WTC11 (cell line): ENCODE data around the gene BUD23. TPM values are rescaled to one million over a fixed set of nuclear protein-coding genes. Genes with fewer than 3 reads are reported as not detected.

Source experiments
- ATAC-seq: fragments of 200-7000 bp; cut with Tn5 transposase; 2 replicates; pipeline ENCODE4 v1.10.0; 2021; ENCODE audit warnings: mild to moderate bottlenecking, moderate library complexity
- CTCF ChIA-PET: fragments of 300-600 bp; sonication (Branson Sonifier 250); formaldehyde crosslinking; loops from one replicate; lab custom pipeline; 2021; ENCODE audit warnings: antibody characterized with exemption; lab: Charles Lee
- POLR2A ChIA-PET: fragments of 350-600 bp; sonication (Branson Sonifier 250); formaldehyde crosslinking; loops from one replicate; lab custom pipeline; 2021; ENCODE audit warnings: antibody characterized with exemption; lab: Charles Lee
- DNase-seq: peaks from one replicate; pipeline ENCODE4 v3.0.0; 2021; ENCODE audit warnings: low spot score
- H3K27ac Mint-ChIP-seq: 2 replicates; pipeline ENCODE4 v1.8.0; 2021; ENCODE audit warnings: mixed read lengths
- H3K27me3 Mint-ChIP-seq: 2 replicates; pipeline ENCODE4 v1.8.0; 2021; ENCODE audit warnings: low read depth, mild to moderate bottlenecking, moderate library complexity, mixed read lengths
- H3K36me3 Mint-ChIP-seq: 2 replicates; pipeline ENCODE4 v1.8.0; 2021; ENCODE audit warnings: mixed read lengths
- H3K4me1 Mint-ChIP-seq: 2 replicates; pipeline ENCODE4 v1.8.0; 2022; ENCODE audit warnings: mixed read lengths
- H3K4me3 Mint-ChIP-seq: 2 replicates; pipeline ENCODE4 v1.8.0; 2021; ENCODE audit warnings: mild to moderate bottlenecking, moderate library complexity, mixed read lengths
- H3K9me3 Mint-ChIP-seq: 2 replicates; pipeline ENCODE4 v1.8.0; 2021; ENCODE audit warnings: mixed read lengths
- ATF1 ChIP-seq: sonication (generic); formaldehyde crosslinking; IDR thresholded peaks from 2 replicates; pipeline ENCODE4 v1.8.1; 2023; ENCODE audit warnings: mild to moderate bottlenecking, moderate library complexity, missing genetic modification reagents
- CREB1 ChIP-seq: sonication (generic); formaldehyde crosslinking; IDR thresholded peaks from 2 replicates; pipeline ENCODE4 v1.8.0; 2023; ENCODE audit warnings: mild to moderate bottlenecking, missing genetic modification reagents
- CREM ChIP-seq: sonication (generic); formaldehyde crosslinking; IDR thresholded peaks from 2 replicates; pipeline ENCODE4 v1.8.1; 2022; ENCODE audit warnings: mild to moderate bottlenecking, missing genetic modification reagents, moderate library complexity
- ELF4 ChIP-seq: sonication (generic); formaldehyde crosslinking; IDR thresholded peaks from 2 replicates; pipeline ENCODE4 v1.8.1; 2022; ENCODE audit warnings: low read depth, mild to moderate bottlenecking, moderate library complexity, missing genetic modification reagents
- ETV6 ChIP-seq: sonication (generic); formaldehyde crosslinking; IDR thresholded peaks from 2 replicates; pipeline ENCODE4 v1.8.1; 2022; ENCODE audit warnings: mild to moderate bottlenecking, missing genetic modification reagents
- SOX15 ChIP-seq: fragments of 250-450 bp; sonication (Bioruptor Pico); IDR thresholded peaks from 2 replicates; pipeline ENCODE4 v1.9.0; 2021; ENCODE audit warnings: mild to moderate bottlenecking
- TEAD4 ChIP-seq: sonication (generic); formaldehyde crosslinking; IDR thresholded peaks from 2 replicates; pipeline ENCODE4 v1.8.0; 2022; ENCODE audit warnings: mild to moderate bottlenecking, missing genetic modification reagents
- TP53 ChIP-seq: sonication (generic); formaldehyde crosslinking; IDR thresholded peaks from 2 replicates; pipeline ENCODE4 v1.8.1; 2023; ENCODE audit warnings: mild to moderate bottlenecking, missing genetic modification reagents
- ZNF138 ChIP-seq: sonication (generic); formaldehyde crosslinking; conservative IDR thresholded peaks from 2 replicates; pipeline ENCODE4 v1.8.1; 2022; ENCODE audit warnings: mild to moderate bottlenecking, moderate library complexity, missing genetic modification reagents
- ZNF219 ChIP-seq: sonication (generic); formaldehyde crosslinking; IDR thresholded peaks from 2 replicates; pipeline ENCODE4 v1.8.0; 2023; ENCODE audit warnings: missing genetic modification reagents, mild to moderate bottlenecking, borderline replicate concordance
- ZNF263 ChIP-seq: sonication (generic); formaldehyde crosslinking; IDR thresholded peaks from 2 replicates; pipeline ENCODE4 v1.8.1; 2022; ENCODE audit warnings: low read depth, mild to moderate bottlenecking, moderate library complexity, missing genetic modification reagents
- ZNF396 ChIP-seq: fragments of 250-450 bp; sonication (Bioruptor Pico); IDR thresholded peaks from 2 replicates; pipeline ENCODE4 v1.8.0; 2021; ENCODE audit warnings: mild to moderate bottlenecking, moderate library complexity, borderline replicate concordance
- ZNF416 ChIP-seq: fragments of 250-450 bp; sonication (Bioruptor Pico); IDR thresholded peaks from 2 replicates; pipeline ENCODE4 v1.9.0; 2021; ENCODE audit warnings: mild to moderate bottlenecking, inconsistent platforms
- total RNA-seq: library from RNA; stranded (reverse); gene quantifications from 3 replicates; pipeline ENCODE4 v1.2.3, GENCODE V29; 2021
- TF ChIP-seq, protein P1 (sequence below): sonication (generic); formaldehyde crosslinking; IDR thresholded peaks from 2 replicates; pipeline ENCODE4 v1.8.1; 2023; ENCODE audit warnings: mild to moderate bottlenecking, moderate library complexity, missing genetic modification reagents
- TF ChIP-seq, protein P2 (sequence below): sonication (generic); formaldehyde crosslinking; IDR thresholded peaks from 2 replicates; pipeline ENCODE4 v1.8.0; 2022; ENCODE audit warnings: mild to moderate bottlenecking, missing genetic modification reagents
- TF ChIP-seq, protein P3 (sequence below): sonication (generic); formaldehyde crosslinking; IDR thresholded peaks from 2 replicates; pipeline ENCODE4 v1.8.0; 2023; ENCODE audit warnings: missing genetic modification reagents
- TF ChIP-seq, protein P4 (sequence below): sonication (generic); formaldehyde crosslinking; IDR thresholded peaks from 2 replicates; pipeline ENCODE4 v1.8.1; 2023; ENCODE audit warnings: mild to moderate bottlenecking, missing genetic modification reagents, borderline replicate concordance
- TF ChIP-seq, protein P5 (sequence below): sonication (generic); formaldehyde crosslinking; IDR thresholded peaks from 2 replicates; pipeline ENCODE4 v1.8.1; 2022; ENCODE audit warnings: low read depth, missing genetic modification reagents, borderline replicate concordance
- TF ChIP-seq, protein P6 (sequence below): sonication (generic); formaldehyde crosslinking; IDR thresholded peaks from 2 replicates; pipeline ENCODE4 v1.8.1; 2022; ENCODE audit warnings: low read depth, mild to moderate bottlenecking, moderate library complexity, missing genetic modification reagents, borderline replicate concordance

The BUD23 gene
- total RNA-seq, 1 experiment from 2014 or later: 91.9 TPM

DNA sequence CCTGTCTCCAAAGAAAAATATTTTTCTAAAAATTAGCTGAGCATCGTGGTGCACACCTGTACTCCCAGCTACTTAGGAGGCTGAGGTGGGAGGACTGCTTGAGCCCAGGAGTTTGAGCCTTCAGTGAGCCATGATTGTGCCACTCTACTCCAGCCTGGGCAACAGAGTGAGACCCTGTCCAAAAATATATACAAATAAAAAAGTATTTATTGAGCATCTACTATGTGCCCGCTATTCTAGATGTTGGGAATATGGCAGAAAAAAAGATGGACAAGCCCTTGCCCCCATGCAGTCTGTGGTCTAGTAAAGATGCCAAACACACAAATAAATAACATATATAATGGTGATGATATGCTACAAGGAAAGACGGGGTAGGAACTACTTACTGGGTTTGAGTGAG is 40.4 kb downstream of the BUD23 start:
- H3K4me1 Mint-ChIP-seq: peaks cover 9% of the 10 kb centered on the region
- no peak overlapping the region for H3K4me3 Mint-ChIP-seq
- no peak for ATAC-seq
- H3K27me3 Mint-ChIP-seq: peaks cover 29% of the 10 kb centered on the region
- H3K27ac Mint-ChIP-seq: no peak overlapping the region
- H3K36me3 Mint-ChIP-seq: no peaks in the 10 kb centered on the region
- no peak for DNase-seq
- POLR2A ChIA-PET: no interaction called here
- no peaks in the 10 kb centered on the region for H3K9me3 Mint-ChIP-seq
- TF ChIP-seq, protein P1, sequence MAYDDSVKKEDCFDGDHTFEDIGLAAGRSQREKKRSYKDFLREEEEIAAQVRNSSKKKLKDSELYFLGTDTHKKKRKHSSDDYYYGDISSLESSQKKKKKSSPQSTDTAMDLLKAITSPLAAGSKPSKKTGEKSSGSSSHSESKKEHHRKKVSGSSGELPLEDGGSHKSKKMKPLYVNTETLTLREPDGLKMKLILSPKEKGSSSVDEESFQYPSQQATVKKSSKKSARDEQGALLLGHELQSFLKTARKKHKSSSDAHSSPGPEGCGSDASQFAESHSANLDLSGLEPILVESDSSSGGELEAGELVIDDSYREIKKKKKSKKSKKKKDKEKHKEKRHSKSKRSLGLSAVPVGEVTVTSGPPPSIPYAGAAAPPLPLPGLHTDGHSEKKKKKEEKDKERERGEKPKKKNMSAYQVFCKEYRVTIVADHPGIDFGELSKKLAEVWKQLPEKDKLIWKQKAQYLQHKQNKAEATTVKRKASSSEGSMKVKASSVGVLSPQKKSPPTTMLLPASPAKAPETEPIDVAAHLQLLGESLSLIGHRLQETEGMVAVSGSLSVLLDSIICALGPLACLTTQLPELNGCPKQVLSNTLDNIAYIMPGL: no peak
- no peak for TF ChIP-seq ETV6 (CRISPR knock-in tag)
- no peak for TF ChIP-seq ZNF416 (CRISPR knock-in tag)
- CTCF ChIA-PET: interaction anchor here (0.7 kb wide), 1 partner anchor 56 kb away, joined by 3 read pairs; the partner anchor contains the start of gene VPS37D

DNA sequence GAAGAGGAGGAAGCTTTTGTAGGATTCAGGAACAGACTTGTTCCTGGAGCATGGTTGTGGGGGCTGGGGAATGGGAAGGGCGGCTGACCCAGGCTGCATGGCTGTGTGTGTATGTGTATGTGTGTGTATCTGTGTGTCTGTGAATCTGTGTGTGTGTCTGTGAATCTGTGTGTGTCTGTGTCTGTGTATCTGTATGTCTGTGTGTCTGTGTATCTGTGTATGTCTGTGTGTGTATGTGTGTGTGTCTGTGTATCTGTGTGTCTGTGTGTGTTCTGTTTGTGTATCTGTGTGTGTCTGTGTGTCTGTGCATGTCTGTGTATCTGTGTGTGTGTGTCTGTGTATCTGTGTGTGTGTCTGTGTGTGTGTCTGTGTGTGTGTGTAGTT is 42.7 kb downstream of the BUD23 start:
- Mint-ChIP-seq H3K4me1 (peaks cover 13% of the 10 kb centered on the region), H3K36me3 (no peaks in the 10 kb centered on the region)
- POLR2A ChIA-PET: interaction anchor here (1.0 kb wide), 1 partner anchor 12 kb away, joined by 4 read pairs; the partner anchor contains the start of gene ABHD11

DNA sequence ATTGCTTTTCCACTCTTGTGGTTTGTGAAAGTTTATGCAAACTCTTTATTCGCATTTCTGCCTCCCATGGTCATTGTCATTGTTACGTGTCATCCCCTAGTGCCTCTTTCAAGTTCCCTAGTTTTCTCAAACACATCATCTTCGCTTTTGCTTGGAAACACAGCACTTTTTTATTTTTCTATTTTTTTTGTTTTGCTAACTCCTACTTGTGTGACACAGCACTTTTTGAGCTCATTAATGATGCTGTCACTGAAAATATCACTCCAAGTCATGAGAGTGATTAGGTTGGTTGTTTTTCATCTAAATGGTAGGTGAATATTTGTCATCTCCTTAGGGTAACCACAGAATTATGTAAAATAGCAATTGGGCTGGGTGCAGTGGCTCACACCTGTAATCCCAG is 44.6 kb downstream of the BUD23 start:
- H3K27me3 Mint-ChIP-seq: no peaks in the 10 kb centered on the region; the same call in 1 of the 2 replicates
- H3K4me1 Mint-ChIP-seq: peaks cover 13% of the 10 kb centered on the region
- ATAC-seq (no peak), DNase-seq (no peak)
- no peaks in the 10 kb centered on the region for H3K9me3 Mint-ChIP-seq
- H3K36me3 Mint-ChIP-seq: no peaks in the 10 kb centered on the region
- CTCF ChIA-PET: interaction anchor here (0.7 to 2.7 kb wide), 4 partner anchors 8 to 121 kb away, joined by 4 to 17 read pairs (median 5); partner anchors contain the start of gene STX1A
- H3K4me3 Mint-ChIP-seq: no peak overlapping the region
- no peak overlapping the region for H3K27ac Mint-ChIP-seq
- POLR2A ChIA-PET: interaction anchor here (0.6 kb wide), 1 partner anchor 212 kb away, joined by 3 read pairs; no protein-coding TSS in a partner anchor
- TF ChIP-seq CREM (CRISPR knock-in tag): no peak
- TF ChIP-seq, protein P2, sequence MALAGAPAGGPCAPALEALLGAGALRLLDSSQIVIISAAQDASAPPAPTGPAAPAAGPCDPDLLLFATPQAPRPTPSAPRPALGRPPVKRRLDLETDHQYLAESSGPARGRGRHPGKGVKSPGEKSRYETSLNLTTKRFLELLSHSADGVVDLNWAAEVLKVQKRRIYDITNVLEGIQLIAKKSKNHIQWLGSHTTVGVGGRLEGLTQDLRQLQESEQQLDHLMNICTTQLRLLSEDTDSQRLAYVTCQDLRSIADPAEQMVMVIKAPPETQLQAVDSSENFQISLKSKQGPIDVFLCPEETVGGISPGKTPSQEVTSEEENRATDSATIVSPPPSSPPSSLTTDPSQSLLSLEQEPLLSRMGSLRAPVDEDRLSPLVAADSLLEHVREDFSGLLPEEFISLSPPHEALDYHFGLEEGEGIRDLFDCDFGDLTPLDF (CRISPR knock-in tag): no peak
- no peak for TF ChIP-seq ZNF396 (CRISPR knock-in tag)
- TF ChIP-seq ELF4 (CRISPR knock-in tag): no peak
- no peak for TF ChIP-seq ZNF138 (CRISPR knock-in tag)
- TF ChIP-seq ZNF219: no peak
- TF ChIP-seq, protein P3, sequence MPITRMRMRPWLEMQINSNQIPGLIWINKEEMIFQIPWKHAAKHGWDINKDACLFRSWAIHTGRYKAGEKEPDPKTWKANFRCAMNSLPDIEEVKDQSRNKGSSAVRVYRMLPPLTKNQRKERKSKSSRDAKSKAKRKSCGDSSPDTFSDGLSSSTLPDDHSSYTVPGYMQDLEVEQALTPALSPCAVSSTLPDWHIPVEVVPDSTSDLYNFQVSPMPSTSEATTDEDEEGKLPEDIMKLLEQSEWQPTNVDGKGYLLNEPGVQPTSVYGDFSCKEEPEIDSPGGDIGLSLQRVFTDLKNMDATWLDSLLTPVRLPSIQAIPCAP (CRISPR knock-in tag): no peak
- TF ChIP-seq TP53 (CRISPR knock-in tag): no peak
- TF ChIP-seq ZNF263 (CRISPR knock-in tag): no peak
- TF ChIP-seq SOX15: no peak

More for the DNA sequence above, 42.7 kb downstream of the BUD23 start:
- Mint-ChIP-seq H3K4me3 (no peak overlapping the region), H3K9me3 (no peaks in the 10 kb centered on the region), H3K27me3 (peaks cover 15% of the 10 kb centered on the region), H3K27ac (no peak overlapping the region)
- no peak for TF ChIP-seq CREB1
- TF ChIP-seq, protein P4, sequence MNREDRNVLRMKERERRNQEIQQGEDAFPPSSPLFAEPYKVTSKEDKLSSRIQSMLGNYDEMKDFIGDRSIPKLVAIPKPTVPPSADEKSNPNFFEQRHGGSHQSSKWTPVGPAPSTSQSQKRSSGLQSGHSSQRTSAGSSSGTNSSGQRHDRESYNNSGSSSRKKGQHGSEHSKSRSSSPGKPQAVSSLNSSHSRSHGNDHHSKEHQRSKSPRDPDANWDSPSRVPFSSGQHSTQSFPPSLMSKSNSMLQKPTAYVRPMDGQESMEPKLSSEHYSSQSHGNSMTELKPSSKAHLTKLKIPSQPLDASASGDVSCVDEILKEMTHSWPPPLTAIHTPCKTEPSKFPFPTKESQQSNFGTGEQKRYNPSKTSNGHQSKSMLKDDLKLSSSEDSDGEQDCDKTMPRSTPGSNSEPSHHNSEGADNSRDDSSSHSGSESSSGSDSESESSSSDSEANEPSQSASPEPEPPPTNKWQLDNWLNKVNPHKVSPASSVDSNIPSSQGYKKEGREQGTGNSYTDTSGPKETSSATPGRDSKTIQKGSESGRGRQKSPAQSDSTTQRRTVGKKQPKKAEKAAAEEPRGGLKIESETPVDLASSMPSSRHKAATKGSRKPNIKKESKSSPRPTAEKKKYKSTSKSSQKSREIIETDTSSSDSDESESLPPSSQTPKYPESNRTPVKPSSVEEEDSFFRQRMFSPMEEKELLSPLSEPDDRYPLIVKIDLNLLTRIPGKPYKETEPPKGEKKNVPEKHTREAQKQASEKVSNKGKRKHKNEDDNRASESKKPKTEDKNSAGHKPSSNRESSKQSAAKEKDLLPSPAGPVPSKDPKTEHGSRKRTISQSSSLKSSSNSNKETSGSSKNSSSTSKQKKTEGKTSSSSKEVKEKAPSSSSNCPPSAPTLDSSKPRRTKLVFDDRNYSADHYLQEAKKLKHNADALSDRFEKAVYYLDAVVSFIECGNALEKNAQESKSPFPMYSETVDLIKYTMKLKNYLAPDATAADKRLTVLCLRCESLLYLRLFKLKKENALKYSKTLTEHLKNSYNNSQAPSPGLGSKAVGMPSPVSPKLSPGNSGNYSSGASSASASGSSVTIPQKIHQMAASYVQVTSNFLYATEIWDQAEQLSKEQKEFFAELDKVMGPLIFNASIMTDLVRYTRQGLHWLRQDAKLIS: no peak
- TF ChIP-seq, protein P3 (CRISPR knock-in tag): no peak
- TF ChIP-seq TEAD4 (CRISPR knock-in tag): no peak
- TF ChIP-seq ATF1 (CRISPR knock-in tag): no peak
- TF ChIP-seq, protein P5, sequence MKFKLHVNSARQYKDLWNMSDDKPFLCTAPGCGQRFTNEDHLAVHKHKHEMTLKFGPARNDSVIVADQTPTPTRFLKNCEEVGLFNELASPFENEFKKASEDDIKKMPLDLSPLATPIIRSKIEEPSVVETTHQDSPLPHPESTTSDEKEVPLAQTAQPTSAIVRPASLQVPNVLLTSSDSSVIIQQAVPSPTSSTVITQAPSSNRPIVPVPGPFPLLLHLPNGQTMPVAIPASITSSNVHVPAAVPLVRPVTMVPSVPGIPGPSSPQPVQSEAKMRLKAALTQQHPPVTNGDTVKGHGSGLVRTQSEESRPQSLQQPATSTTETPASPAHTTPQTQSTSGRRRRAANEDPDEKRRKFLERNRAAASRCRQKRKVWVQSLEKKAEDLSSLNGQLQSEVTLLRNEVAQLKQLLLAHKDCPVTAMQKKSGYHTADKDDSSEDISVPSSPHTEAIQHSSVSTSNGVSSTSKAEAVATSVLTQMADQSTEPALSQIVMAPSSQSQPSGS: no peak
- TF ChIP-seq, protein P6, sequence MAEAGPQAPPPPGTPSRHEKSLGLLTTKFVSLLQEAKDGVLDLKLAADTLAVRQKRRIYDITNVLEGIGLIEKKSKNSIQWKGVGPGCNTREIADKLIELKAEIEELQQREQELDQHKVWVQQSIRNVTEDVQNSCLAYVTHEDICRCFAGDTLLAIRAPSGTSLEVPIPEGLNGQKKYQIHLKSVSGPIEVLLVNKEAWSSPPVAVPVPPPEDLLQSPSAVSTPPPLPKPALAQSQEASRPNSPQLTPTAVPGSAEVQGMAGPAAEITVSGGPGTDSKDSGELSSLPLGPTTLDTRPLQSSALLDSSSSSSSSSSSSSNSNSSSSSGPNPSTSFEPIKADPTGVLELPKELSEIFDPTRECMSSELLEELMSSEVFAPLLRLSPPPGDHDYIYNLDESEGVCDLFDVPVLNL (CRISPR knock-in tag): no peak
- TF ChIP-seq TP53 (CRISPR knock-in tag): no peak
- CTCF ChIA-PET: interaction anchor here (0.8 to 2.4 kb wide), 24 partner anchors 9 to 253 kb away, joined by 3 to 113 read pairs (median 6); partner anchors contain the start of genes BCL7B, MLXIPL and TBL2
- DNase-seq: no peak
- ATAC-seq: peak; percentile 8; the same call in 1 of the 2 replicates
